ENCODE measurements around the gene IL25.
"Not testable (repeated sequence)": the region's sequence is repeated elsewhere in the genome, so short reads cannot be mapped to it uniquely, and the experiment has no call there.

The IL25 gene

GRCh38 chr14:23388996-23389395, 16.4 kb downstream of the IL25 start:
- DNase-seq (ENCODE audit: low read depth) = no peak

- no peak for DNase-seq (ENCODE audit: low read depth)
Measured at GRCh38 chr14:23389396-23389795, 16.8 kb downstream of the IL25 start.

GRCh38 chr14:23389871-23390270, 17.3 kb downstream of the IL25 start:
- not testable (repeated sequence) for DNase-seq (ENCODE audit: low read depth)

- DNase-seq (ENCODE audit: low read depth) = no peak
Measured at GRCh38 chr14:23392613-23393012, 20.0 kb downstream of the IL25 start.

- DNase-seq (ENCODE audit: low read depth) = no peak
Measured at GRCh38 chr14:23396126-23396525, 23.5 kb downstream of the IL25 start.

- DNase-seq (ENCODE audit: low read depth) = no peak
Measured at GRCh38 chr14:23396781-23397407, 24.3 kb downstream of the IL25 start.

GRCh38 chr14:23398348-23398747, 25.7 kb downstream of the IL25 start:
- no peak for DNase-seq (ENCODE audit: low read depth)

- DNase-seq (ENCODE audit: low read depth) = no peak
Measured at GRCh38 chr14:23399136-23399535, 26.5 kb downstream of the IL25 start.

- no peak for DNase-seq (ENCODE audit: low read depth)
Measured at GRCh38 chr14:23399591-23399990, 27.0 kb downstream of the IL25 start.

- not testable (repeated sequence) for DNase-seq (ENCODE audit: low read depth)
Measured at GRCh38 chr14:23400496-23401149, 28.0 kb downstream of the IL25 start.

GRCh38 chr14:23401291-23401690, 28.7 kb downstream of the IL25 start:
- no peak for DNase-seq (ENCODE audit: low read depth)

GRCh38 chr14:23402296-23403138, 29.9 kb downstream of the IL25 start:
- no peak for DNase-seq (ENCODE audit: low read depth)

- no peak for DNase-seq (ENCODE audit: low read depth)
Measured at GRCh38 chr14:23403139-23403438, 30.5 kb downstream of the IL25 start.

GRCh38 chr14:23403908-23404307, 31.3 kb downstream of the IL25 start:
- no peak for DNase-seq (ENCODE audit: low read depth)

- DNase-seq (ENCODE audit: low read depth) = no peak
Measured at GRCh38 chr14:23404331-23404900, 31.8 kb downstream of the IL25 start.

GRCh38 chr14:23405096-23405495, 32.5 kb downstream of the IL25 start:
- no peak for DNase-seq (ENCODE audit: low read depth)

- DNase-seq (ENCODE audit: low read depth) = no peak
Measured at GRCh38 chr14:23405516-23406025, 33.0 kb downstream of the IL25 start.

- no peak for DNase-seq (ENCODE audit: low read depth)
Measured at GRCh38 chr14:23406244-23406643, 33.6 kb downstream of the IL25 start.

GRCh38 chr14:23406725-23407355, 34.2 kb downstream of the IL25 start:
- no peak for DNase-seq (ENCODE audit: low read depth)

GRCh38 chr14:23407516-23408306, 35.1 kb downstream of the IL25 start, which contains the start of gene MYH6:
Gene MYH6 (minus strand): TSS chr14:23408273. CDS start chr14:23407223, 1,050 bp downstream.
- DNase-seq (ENCODE audit: low read depth) = no peak

GRCh38 chr14:23408307-23408630, 35.7 kb downstream of the IL25 start:
- no peak for DNase-seq (ENCODE audit: low read depth)
